ENCODE results near the gene THBS2.

THBS2 gene

GRCh38 chr6:169222126-169222525, 31.5 kb downstream of the THBS2 start:
- no peaks in the 10 kb centered on the region for H3K36me3 ChIP-seq (ENCODE audit: insufficient read depth)
- no peak overlapping the region for H3K27ac ChIP-seq
- H3K27me3 ChIP-seq (ENCODE audit: insufficient read depth, low read depth): no peaks in the 10 kb centered on the region
- no peak overlapping the region for H2AFZ ChIP-seq (ENCODE audit: low read depth)
- H3K9ac ChIP-seq: no peak overlapping the region
- no peaks in the 10 kb centered on the region for H3K4me1 ChIP-seq (ENCODE audit: low read depth, poor library complexity, severe bottlenecking)
- no peak overlapping the region for H3K4me2 ChIP-seq
- H4K20me1 ChIP-seq (ENCODE audit: insufficient read depth): no peaks in the 10 kb centered on the region
- no peak overlapping the region for H3K4me3 ChIP-seq (IDR thresholded peaks at IDR 0.05; ENCODE audit: insufficient read depth, low read depth, low read length)
- H3K79me2 ChIP-seq (ENCODE audit: insufficient read depth, low read depth): no peaks in the 10 kb centered on the region
- no peak for TF ChIP-seq CTCF (conservative IDR thresholded peaks at IDR 0.05; ENCODE audit: low read depth, low read length)

- no peaks in the 10 kb centered on the region for H3K36me3 ChIP-seq (ENCODE audit: insufficient read depth)
- no peak for TF ChIP-seq CTCF (conservative IDR thresholded peaks at IDR 0.05; ENCODE audit: low read depth, low read length)
- no peak overlapping the region for H3K4me2 ChIP-seq
- no peaks in the 10 kb centered on the region for H3K27me3 ChIP-seq (ENCODE audit: insufficient read depth, low read depth)
- no peak overlapping the region for H3K9ac ChIP-seq
- no peaks in the 10 kb centered on the region for H4K20me1 ChIP-seq (ENCODE audit: insufficient read depth)
- no peak overlapping the region for H3K27ac ChIP-seq
- H2AFZ ChIP-seq (ENCODE audit: low read depth): no peak overlapping the region
- H3K4me1 ChIP-seq (ENCODE audit: low read depth, poor library complexity, severe bottlenecking): no peaks in the 10 kb centered on the region
- H3K4me3 ChIP-seq (IDR thresholded peaks at IDR 0.05; ENCODE audit: insufficient read depth, low read depth, low read length): no peak overlapping the region
- H3K79me2 ChIP-seq (ENCODE audit: insufficient read depth, low read depth): no peaks in the 10 kb centered on the region
Measured at GRCh38 chr6:169221264-169221663, 32.4 kb downstream of the THBS2 start.

DNA sequence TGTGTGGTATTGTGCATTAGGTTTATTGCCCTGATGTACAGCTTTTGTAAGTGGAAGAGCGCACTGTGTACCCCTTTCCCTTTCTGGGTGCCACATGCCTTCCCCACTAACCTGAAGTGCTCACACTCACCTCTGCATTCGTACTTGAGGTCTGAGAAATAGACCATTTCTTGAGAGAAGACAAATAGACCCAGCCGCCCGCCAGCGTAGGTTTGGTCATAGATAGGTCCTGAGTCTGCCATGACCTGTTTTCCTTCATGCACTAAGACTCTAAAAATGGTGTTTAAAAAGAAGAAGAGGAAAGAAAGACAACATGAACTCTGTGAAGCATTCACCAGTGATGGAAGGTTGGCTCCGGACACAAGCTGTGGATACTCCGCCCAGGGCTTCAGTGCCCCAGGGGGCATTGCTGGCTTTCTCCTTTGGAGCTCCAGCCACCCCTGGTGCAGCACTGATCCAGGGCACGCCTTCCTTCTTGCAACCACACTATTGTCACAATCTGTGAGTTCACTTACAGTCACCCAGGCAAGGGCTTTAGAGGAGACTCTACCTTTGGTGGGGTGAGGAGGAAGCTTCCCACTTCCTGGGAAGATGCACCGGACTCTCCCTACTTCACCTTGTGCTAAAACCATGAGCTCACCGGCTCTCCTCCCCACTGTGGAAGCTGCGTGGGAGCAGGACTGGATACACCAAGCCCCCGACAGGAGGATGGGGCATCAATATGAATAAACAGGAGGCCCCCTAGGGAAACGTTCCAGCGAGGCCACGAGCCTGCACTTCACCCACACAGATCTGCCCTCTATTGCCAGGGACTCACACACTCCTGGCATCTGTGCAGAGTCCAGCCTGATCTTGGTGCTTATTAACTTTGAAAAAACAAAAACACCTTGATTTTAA, 33.3 kb downstream of the THBS2 start:
- H3K79me2 ChIP-seq (ENCODE audit: insufficient read depth, low read depth): no peaks in the 10 kb centered on the region
- H3K4me2 ChIP-seq: no peak overlapping the region
- no peak overlapping the region for H3K27ac ChIP-seq
- H3K9ac ChIP-seq: no peak overlapping the region
- no peak overlapping the region for H3K4me3 ChIP-seq (IDR thresholded peaks at IDR 0.05; ENCODE audit: insufficient read depth, low read depth, low read length)
- no peaks in the 10 kb centered on the region for H3K36me3 ChIP-seq (ENCODE audit: insufficient read depth)
- no peak overlapping the region for H2AFZ ChIP-seq (ENCODE audit: low read depth)
- H3K4me1 ChIP-seq (ENCODE audit: low read depth, poor library complexity, severe bottlenecking): no peaks in the 10 kb centered on the region
- TF ChIP-seq CTCF (conservative IDR thresholded peaks at IDR 0.05; ENCODE audit: low read depth, low read length): no peak
- H3K27me3 ChIP-seq (ENCODE audit: insufficient read depth, low read depth): no peaks in the 10 kb centered on the region
- H4K20me1 ChIP-seq (ENCODE audit: insufficient read depth): no peaks in the 10 kb centered on the region

GRCh38 chr6:169217972-169218371, 35.7 kb downstream of the THBS2 start:
- Histone ChIP-seq H4K20me1 (ENCODE audit: insufficient read depth) (no peaks in the 10 kb centered on the region), H3K9ac (no peak overlapping the region), H3K27ac (no peak overlapping the region), H2AFZ (ENCODE audit: low read depth) (no peak overlapping the region), H3K4me1 (ENCODE audit: low read depth, poor library complexity, severe bottlenecking) (no peaks in the 10 kb centered on the region), H3K36me3 (ENCODE audit: insufficient read depth) (no peaks in the 10 kb centered on the region), H3K4me3 (IDR thresholded peaks at IDR 0.05; ENCODE audit: insufficient read depth, low read depth, low read length) (no peak overlapping the region), H3K4me2 (no peak overlapping the region), H3K27me3 (ENCODE audit: insufficient read depth, low read depth) (no peaks in the 10 kb centered on the region), H3K79me2 (ENCODE audit: insufficient read depth, low read depth) (no peaks in the 10 kb centered on the region)
- no peak for TF ChIP-seq CTCF (conservative IDR thresholded peaks at IDR 0.05; ENCODE audit: low read depth, low read length)
